ENCODE data around the gene MLYCD.

The MLYCD gene

GRCh38 chr16:83960521-83961249 is 61.8 kb downstream of the MLYCD start:
- H4K20me1 ChIP-seq (ENCODE audit: insufficient read depth, low read length) = no peaks in the 10 kb centered on the region
- TF ChIP-seq EZH2phosphoT487 (IDR thresholded peaks at IDR 0.05; ENCODE audit: low read depth) (no peak), CTCF (IDR thresholded peaks at IDR 0.05; ENCODE audit: low read depth, low read length) (no peak)
- H3K9me3 ChIP-seq (ENCODE audit: insufficient read depth, low read length) = no peaks in the 10 kb centered on the region
- H2AFZ ChIP-seq (ENCODE audit: low read depth, low read length) = no peak overlapping the region
- no peaks in the 10 kb centered on the region for H3K36me3 ChIP-seq (replicated peaks; ENCODE audit: low read depth, low read length)
- H3K27me3 ChIP-seq (ENCODE audit: low read depth, low read length) = peaks cover 4% of the 10 kb centered on the region; the same call in 1 of the 2 replicates
- H3K4me3 ChIP-seq (ENCODE audit: low read length) = no peak overlapping the region
- no peaks in the 10 kb centered on the region for H3K79me2 ChIP-seq (ENCODE audit: low read length)
- peaks cover 4% of the 10 kb centered on the region; the same call in 1 of the 2 replicates for H3K4me1 ChIP-seq (ENCODE audit: low read length)
- H3K27ac ChIP-seq (ENCODE audit: low read length) = no peak overlapping the region
- no peak overlapping the region for H3K4me2 ChIP-seq (ENCODE audit: low read length)
- no peak overlapping the region for H3K9ac ChIP-seq (ENCODE audit: low read length)

- H3K36me3 ChIP-seq (replicated peaks; ENCODE audit: low read depth, low read length) = no peaks in the 10 kb centered on the region
- no peak overlapping the region for H3K27ac ChIP-seq (ENCODE audit: low read length)
- H3K4me2 ChIP-seq (ENCODE audit: low read length) = no peak overlapping the region
- peaks cover 4% of the 10 kb centered on the region; the same call in 1 of the 2 replicates for H3K4me1 ChIP-seq (ENCODE audit: low read length)
- no peaks in the 10 kb centered on the region for H4K20me1 ChIP-seq (ENCODE audit: insufficient read depth, low read length)
- no peaks in the 10 kb centered on the region for H3K9me3 ChIP-seq (ENCODE audit: insufficient read depth, low read length)
- no peak overlapping the region for H2AFZ ChIP-seq (ENCODE audit: low read depth, low read length)
- no peak overlapping the region for H3K9ac ChIP-seq (ENCODE audit: low read length)
- H3K4me3 ChIP-seq (ENCODE audit: low read length) = no peak overlapping the region
- no peak for TF ChIP-seq EZH2phosphoT487 (IDR thresholded peaks at IDR 0.05; ENCODE audit: low read depth)
- no peak for TF ChIP-seq CTCF (IDR thresholded peaks at IDR 0.05; ENCODE audit: low read depth, low read length)
- H3K79me2 ChIP-seq (ENCODE audit: low read length) = no peaks in the 10 kb centered on the region
- H3K27me3 ChIP-seq (ENCODE audit: low read depth, low read length) = no peaks in the 10 kb centered on the region
These were observed 62.7 kb downstream of the MLYCD start for GRCh38 chr16:83961591-83961990.

GRCh38 chr16:83963277-83964119 is 64.6 kb downstream of the MLYCD start:
- H3K79me2 ChIP-seq (ENCODE audit: low read length) = no peaks in the 10 kb centered on the region
- no peak for TF ChIP-seq EZH2phosphoT487 (IDR thresholded peaks at IDR 0.05; ENCODE audit: low read depth)
- TF ChIP-seq CTCF (IDR thresholded peaks at IDR 0.05; ENCODE audit: low read depth, low read length) = no peak
- H4K20me1 ChIP-seq (ENCODE audit: insufficient read depth, low read length) = no peaks in the 10 kb centered on the region
- no peak overlapping the region for H3K27ac ChIP-seq (ENCODE audit: low read length)
- no peaks in the 10 kb centered on the region for H3K36me3 ChIP-seq (replicated peaks; ENCODE audit: low read depth, low read length)
- no peak overlapping the region for H3K4me2 ChIP-seq (ENCODE audit: low read length)
- no peaks in the 10 kb centered on the region for H3K4me1 ChIP-seq (ENCODE audit: low read length)
- no peak overlapping the region for H3K9ac ChIP-seq (ENCODE audit: low read length)
- no peaks in the 10 kb centered on the region for H3K27me3 ChIP-seq (ENCODE audit: low read depth, low read length)
- no peak overlapping the region for H2AFZ ChIP-seq (ENCODE audit: low read depth, low read length)
- no peak overlapping the region for H3K4me3 ChIP-seq (ENCODE audit: low read length)
- no peaks in the 10 kb centered on the region for H3K9me3 ChIP-seq (ENCODE audit: insufficient read depth, low read length)
